Activated B cell treated with CpG ODN at 0.5 μM for 24 hours (primary cell): Measurements from ENCODE around the gene CTBP2. TPM values are rescaled to one million over a fixed set of nuclear protein-coding genes. Genes with fewer than 3 reads are reported as not detected.

Experiments used
- ATAC-seq: fragments of 200-7000 bp; cut with Tn5 transposase; one replicate; pipeline ENCODE4 v1.10.0; 2021; ENCODE audit warnings: low read depth, mild to moderate bottlenecking, moderate library complexity
- CTCF ChIA-PET: fragments of 350-600 bp; sonication (Branson Sonifier 250); formaldehyde crosslinking; loops from one replicate; lab custom pipeline; 2021; ENCODE audit warnings: antibody characterized with exemption; lab: Charles Lee
- POLR2A ChIA-PET: fragments of 350-600 bp; sonication (Branson Sonifier 250); formaldehyde crosslinking; loops from one replicate; lab custom pipeline; 2021; ENCODE audit warnings: antibody characterized with exemption; lab: Charles Lee
- DNase-seq: peaks from one replicate; pipeline ENCODE4 v3.0.0; 2022
- H3K27ac Mint-ChIP-seq: one replicate; pipeline ENCODE4 v1.8.0; 2020; ENCODE audit warnings: mixed read lengths
- H3K27me3 Mint-ChIP-seq: one replicate; pipeline ENCODE4 v1.8.0; 2021; ENCODE audit warnings: mixed read lengths
- H3K36me3 Mint-ChIP-seq: one replicate; pipeline ENCODE4 v1.8.0; 2021; ENCODE audit warnings: low read depth, mixed read lengths
- H3K4me1 Mint-ChIP-seq: one replicate; pipeline ENCODE4 v1.8.0; 2021; ENCODE audit warnings: mixed read lengths
- H3K4me3 Mint-ChIP-seq: one replicate; pipeline ENCODE4 v1.8.0; 2020; ENCODE audit warnings: mild to moderate bottlenecking, mixed read lengths
- H3K9me3 Mint-ChIP-seq: one replicate; pipeline ENCODE4 v1.8.0; 2020; ENCODE audit warnings: mixed read lengths
- intact Hi-C: fragments of 100-400 bp; cut with micrococcal nuclease; formaldehyde crosslinking; loops from one replicate; pipeline ENCODE4 v1.15.1; 2024
- total RNA-seq: library from RNA; stranded (reverse); gene quantifications from 2 replicates; pipeline ENCODE4 v1.2.3, GENCODE V29; 2022
- TF ChIP-seq, protein P1 (sequence below): fragments of 200-600 bp; IDR thresholded peaks from one replicate; pipeline ENCODE4 v1.8.0; 2022; ENCODE audit warnings: antibody characterized with exemption, mild to moderate bottlenecking

CTBP2 gene
- total RNA-seq, 1 donor from 2014 or later: 0.42 TPM

DNA sequence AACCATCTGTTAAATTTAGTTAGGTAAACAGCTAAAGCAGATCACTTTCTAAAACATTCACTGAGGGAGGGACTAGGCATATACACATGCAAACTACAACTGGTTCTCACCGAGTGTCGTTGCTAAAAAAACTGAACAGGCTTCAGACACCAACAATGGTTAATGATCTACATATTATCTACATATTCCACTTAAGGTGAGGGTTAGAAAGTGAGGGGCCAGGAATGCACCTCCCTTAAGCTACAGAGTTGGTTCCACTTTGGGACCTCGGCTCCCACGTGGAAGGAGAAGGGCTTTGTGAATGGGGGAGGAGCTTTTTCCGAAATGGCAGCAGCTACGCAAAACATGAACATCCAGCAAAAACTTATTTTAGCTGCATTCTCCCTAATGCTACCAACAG is 5.8 kb downstream of the CTBP2 start:
- ATAC-seq (no peak), DNase-seq (no peak)
- CTCF ChIA-PET: no interaction called here
- TF ChIP-seq, protein P1, sequence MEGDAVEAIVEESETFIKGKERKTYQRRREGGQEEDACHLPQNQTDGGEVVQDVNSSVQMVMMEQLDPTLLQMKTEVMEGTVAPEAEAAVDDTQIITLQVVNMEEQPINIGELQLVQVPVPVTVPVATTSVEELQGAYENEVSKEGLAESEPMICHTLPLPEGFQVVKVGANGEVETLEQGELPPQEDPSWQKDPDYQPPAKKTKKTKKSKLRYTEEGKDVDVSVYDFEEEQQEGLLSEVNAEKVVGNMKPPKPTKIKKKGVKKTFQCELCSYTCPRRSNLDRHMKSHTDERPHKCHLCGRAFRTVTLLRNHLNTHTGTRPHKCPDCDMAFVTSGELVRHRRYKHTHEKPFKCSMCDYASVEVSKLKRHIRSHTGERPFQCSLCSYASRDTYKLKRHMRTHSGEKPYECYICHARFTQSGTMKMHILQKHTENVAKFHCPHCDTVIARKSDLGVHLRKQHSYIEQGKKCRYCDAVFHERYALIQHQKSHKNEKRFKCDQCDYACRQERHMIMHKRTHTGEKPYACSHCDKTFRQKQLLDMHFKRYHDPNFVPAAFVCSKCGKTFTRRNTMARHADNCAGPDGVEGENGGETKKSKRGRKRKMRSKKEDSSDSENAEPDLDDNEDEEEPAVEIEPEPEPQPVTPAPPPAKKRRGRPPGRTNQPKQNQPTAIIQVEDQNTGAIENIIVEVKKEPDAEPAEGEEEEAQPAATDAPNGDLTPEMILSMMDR: no peak
- H3K9me3 Mint-ChIP-seq: no peaks in the 10 kb centered on the region
- POLR2A ChIA-PET: no interaction called here
- H3K27ac Mint-ChIP-seq: no peak overlapping the region
- H3K4me1 Mint-ChIP-seq: peaks cover 13% of the 10 kb centered on the region
- peaks cover 66% of the 10 kb centered on the region for H3K27me3 Mint-ChIP-seq
- intact Hi-C loops: no loop called here
- H3K36me3 Mint-ChIP-seq: no peaks in the 10 kb centered on the region
- H3K4me3 Mint-ChIP-seq: no peak overlapping the region

DNA sequence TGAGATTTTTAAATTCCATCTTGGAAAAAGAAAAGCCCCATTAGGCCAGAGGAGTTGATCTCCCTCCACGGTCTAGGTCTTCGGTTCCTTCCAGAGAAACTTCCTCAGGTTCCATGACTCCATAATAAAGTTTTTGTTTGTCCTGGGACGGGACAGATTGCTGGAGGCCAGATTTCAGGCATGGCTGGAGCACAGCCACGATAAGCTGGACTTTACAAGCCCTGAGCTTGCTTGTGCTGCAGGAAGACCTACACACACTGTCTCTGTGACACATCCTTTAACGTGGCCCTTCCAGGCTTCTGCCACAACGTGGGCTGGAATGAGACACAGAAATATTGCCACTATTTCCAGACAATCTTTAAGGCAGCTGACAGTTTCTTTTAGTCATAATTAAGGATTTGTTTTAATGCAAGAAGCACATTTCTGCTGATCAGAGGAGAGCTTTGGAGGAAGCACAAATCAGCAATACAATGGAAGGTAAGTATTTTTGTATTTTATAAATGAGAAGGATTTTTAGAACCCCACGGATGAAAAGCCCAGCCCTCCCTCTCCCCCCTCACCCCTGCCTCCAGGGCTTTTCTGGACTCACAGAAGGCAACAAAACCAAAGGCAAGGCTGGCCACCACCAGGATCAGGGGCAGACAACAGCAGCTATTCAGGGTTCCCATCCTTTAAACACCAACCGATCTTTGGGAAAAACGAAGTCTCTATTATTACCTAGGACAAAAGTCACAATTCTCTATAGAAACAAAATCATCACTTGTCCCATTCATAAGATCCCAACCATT is 6.5 kb downstream of the CTBP2 start:
- Mint-ChIP-seq H3K9me3 (no peaks in the 10 kb centered on the region), H3K4me3 (no peak overlapping the region), H3K27me3 (peaks cover 72% of the 10 kb centered on the region), H3K36me3 (no peaks in the 10 kb centered on the region), H3K4me1 (peaks cover 13% of the 10 kb centered on the region), H3K27ac (no peak overlapping the region)
- intact Hi-C loops: no loop called here
- CTCF ChIA-PET: no interaction called here
- POLR2A ChIA-PET: no interaction called here
- ATAC-seq: no peak
- DNase-seq: no peak
- TF ChIP-seq, protein P1: no peak

DNA sequence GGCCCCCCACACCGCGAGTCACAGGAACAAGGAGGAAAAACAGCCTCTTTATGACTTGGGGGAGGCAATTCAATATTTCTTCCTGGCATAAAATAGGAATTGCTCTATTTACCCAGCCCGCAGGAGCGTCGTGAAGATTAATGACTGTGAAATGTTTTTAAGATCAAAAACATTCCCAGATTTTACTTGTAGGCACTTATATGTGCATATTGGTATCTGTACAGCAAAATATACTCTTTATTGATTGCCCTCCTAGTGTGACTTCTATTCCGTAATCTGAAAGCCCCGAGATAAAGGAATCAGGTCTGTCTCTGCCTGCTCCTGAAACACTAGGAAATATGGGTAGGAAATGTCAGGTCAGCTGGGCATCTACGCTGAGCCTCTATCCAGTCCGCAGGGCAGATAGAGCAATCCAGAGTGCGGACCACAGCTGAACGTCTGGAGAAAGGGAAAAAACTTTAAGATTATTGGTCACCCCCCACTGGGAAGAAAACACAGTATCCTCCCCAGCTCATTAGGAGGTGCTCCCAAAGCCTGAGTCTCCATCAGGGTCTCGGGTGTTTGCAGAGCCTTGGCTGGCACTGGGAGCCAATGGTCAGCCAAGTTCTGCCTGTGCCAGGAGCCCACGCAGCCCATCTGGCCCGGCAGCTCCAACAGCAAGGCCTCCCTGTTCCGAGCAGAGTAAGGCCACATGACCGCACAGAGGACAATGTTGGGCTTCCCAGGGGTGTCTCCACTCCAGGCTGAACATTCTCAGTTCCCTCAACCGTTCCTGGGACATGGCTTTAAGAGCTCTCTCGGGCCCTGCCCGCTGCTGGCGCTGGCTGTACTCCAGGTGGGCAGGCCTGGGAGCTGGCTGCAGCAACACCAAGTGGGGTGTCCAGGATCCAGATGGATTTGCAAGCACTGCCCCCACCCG is 7.7 kb downstream of the CTBP2 start:
- POLR2A ChIA-PET: no interaction called here
- peaks cover 7% of the 10 kb centered on the region for H3K4me1 Mint-ChIP-seq

DNA sequence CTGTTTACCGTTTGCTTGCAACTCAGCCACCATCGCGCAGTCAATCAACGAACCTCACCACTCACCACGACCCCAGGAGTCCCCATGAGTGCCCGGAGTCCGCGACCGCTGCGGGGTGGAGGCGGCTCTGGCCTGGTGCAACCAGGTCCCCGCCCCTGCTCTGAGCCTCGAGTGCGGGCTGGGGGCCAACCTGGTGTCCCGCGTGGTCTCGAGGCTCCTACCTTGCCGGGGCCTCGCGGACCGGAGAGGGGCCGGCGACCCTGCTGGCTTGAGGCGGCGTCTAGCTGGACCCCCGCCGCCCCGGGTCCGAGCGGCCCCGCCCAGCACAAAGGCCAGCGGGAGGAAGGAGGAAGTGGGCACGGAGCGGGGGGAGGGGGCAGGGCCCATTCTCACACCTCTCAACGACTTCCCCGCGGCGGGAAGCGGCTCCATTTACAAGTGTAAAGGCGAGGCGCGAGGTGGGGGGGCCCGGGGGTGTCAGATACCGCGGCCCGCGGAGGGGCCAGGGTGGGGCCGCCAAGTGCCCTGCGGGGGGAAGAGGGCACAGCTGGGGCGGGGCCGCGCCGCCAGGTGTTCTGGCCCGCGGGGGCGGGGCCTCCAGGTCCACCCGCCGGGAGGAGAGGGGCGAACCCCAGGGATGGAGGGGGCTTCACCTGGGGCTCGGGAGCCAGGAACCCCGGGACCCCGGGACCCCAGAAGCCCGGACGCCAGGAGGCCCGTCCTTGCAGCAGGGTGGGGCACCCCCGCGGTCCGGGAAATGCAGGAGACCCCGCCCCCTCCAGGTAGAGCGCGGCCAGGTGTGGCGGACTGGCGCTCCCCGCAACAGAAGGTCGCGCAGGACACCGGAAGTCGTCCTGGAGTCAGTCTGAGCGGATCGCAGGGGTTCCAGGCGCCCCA is 8.6 kb downstream of the CTBP2 start:
- ATAC-seq (no peak), DNase-seq (no peak)
- POLR2A ChIA-PET: no interaction called here
- Mint-ChIP-seq H3K4me3 (no peak overlapping the region), H3K4me1 (peaks cover 12% of the 10 kb centered on the region), H3K27me3 (peaks cover 74% of the 10 kb centered on the region), H3K27ac (no peak overlapping the region), H3K9me3 (no peaks in the 10 kb centered on the region), H3K36me3 (no peaks in the 10 kb centered on the region)
- TF ChIP-seq, protein P1: no peak
- intact Hi-C loops: no loop called here
- CTCF ChIA-PET: no interaction called here

More for the DNA sequence above, 7.7 kb downstream of the CTBP2 start:
- Mint-ChIP-seq H3K4me3 (no peak overlapping the region), H3K9me3 (no peaks in the 10 kb centered on the region), H3K27me3 (peaks cover 76% of the 10 kb centered on the region), H3K27ac (no peak overlapping the region), H3K36me3 (no peaks in the 10 kb centered on the region)
- intact Hi-C loops: no loop called here
- DNase-seq (no peak), ATAC-seq (no peak)
- CTCF ChIA-PET: no interaction called here
- TF ChIP-seq, protein P1: no peak
